NB4 (cell line): ENCODE measurements around the gene RPTOR.

Experiments used
- POLR2A ChIP-seq: IDR thresholded peaks from 2 replicates; pipeline ENCODE4 v1.6.1; 2011; ENCODE audit warnings: mild to moderate bottlenecking; ENCODE audit not compliant: insufficient read length; ENCODE audit errors: extremely low read depth
- TF ChIP-seq, protein P1 (sequence below): IDR thresholded peaks from 2 replicates; pipeline ENCODE4 v1.6.1; 2011; ENCODE audit warnings: low read depth, low read length
- TF ChIP-seq, protein P2 (sequence below): IDR thresholded peaks from one replicate; pipeline ENCODE4 v1.5.1; 2012; ENCODE audit warnings: low read depth, low read length

DNA sequence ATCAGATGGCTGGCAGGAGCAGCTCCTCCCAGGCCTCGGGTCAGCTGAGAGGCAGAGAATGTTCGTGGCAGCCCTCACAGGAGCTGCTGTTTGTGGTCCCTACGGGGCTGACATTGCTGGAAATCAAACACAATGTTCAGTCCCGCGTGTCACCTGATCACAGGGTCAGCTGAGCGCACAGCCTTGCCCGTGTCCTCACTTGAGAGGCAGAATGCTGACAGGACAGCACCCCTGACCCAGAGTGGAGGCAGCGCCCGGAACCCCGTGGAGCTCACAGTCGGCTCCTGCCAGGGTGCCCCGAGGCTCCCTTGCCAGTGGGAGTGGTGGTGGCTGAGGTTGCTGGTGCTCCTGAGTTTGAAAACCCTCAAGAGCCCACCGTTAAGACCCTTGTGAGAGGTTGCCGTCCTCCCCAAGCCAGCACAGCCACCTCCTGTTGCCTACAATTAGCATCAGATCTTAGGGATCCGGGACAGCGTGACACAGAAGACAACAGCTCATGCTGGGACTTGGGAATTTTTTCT, 443.4 kb downstream of the RPTOR start:
- TF ChIP-seq, protein P1, sequence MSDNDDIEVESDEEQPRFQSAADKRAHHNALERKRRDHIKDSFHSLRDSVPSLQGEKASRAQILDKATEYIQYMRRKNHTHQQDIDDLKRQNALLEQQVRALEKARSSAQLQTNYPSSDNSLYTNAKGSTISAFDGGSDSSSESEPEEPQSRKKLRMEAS = no peak
- TF ChIP-seq, protein P2, sequence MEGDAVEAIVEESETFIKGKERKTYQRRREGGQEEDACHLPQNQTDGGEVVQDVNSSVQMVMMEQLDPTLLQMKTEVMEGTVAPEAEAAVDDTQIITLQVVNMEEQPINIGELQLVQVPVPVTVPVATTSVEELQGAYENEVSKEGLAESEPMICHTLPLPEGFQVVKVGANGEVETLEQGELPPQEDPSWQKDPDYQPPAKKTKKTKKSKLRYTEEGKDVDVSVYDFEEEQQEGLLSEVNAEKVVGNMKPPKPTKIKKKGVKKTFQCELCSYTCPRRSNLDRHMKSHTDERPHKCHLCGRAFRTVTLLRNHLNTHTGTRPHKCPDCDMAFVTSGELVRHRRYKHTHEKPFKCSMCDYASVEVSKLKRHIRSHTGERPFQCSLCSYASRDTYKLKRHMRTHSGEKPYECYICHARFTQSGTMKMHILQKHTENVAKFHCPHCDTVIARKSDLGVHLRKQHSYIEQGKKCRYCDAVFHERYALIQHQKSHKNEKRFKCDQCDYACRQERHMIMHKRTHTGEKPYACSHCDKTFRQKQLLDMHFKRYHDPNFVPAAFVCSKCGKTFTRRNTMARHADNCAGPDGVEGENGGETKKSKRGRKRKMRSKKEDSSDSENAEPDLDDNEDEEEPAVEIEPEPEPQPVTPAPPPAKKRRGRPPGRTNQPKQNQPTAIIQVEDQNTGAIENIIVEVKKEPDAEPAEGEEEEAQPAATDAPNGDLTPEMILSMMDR = no peak
- no peak for TF ChIP-seq POLR2A
